Forelimb muscle (tissue), 1 donor: ENCODE results near the gene PDZRN3. TPM values are rescaled to one million over a fixed set of nuclear protein-coding genes. Genes with fewer than 3 reads are reported as not detected.

Experiments
- DNase-seq: peaks from one replicate; pipeline ENCODE4 v3.0.0-alpha.2; 2013; ENCODE audit warnings: low read depth
- polyA plus RNA-seq: library from polyadenylated mRNA; unstranded; fragments of 120-200 nt; gene quantifications from one replicate; pipeline ENCODE4 v1.2.1, GENCODE V29; 2013; ENCODE audit not compliant: insufficient read length

The PDZRN3 gene
- polyA plus RNA-seq, 1 donor = 69.6 TPM

DNA sequence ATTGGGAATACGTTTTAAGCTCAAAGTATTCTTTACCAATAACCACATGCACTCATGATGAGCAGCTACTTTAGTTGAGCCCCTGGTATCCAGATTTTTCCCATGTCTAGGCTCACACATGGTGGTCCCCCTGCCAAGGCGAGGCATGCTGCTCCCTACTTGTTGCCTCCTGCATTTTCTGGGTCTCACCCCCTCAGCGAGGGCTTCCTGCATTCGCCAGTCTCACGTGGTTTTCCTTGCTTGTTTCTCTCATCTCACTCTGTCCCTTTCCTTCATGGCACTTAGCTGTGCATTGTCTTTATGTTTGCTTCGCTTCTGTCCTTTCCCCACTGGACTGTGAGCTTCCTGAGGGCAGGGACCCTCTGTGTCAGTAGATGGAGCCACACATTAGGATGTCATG, 99.2 kb downstream of the PDZRN3 start:
- DNase-seq = no peak

GRCh38 chr3:73523661-73524060, 101.1 kb downstream of the PDZRN3 start:
- DNase-seq = no peak

- no peak for DNase-seq
Observed at GRCh38 chr3:73521734-73522336, 102.9 kb downstream of the PDZRN3 start.

DNA sequence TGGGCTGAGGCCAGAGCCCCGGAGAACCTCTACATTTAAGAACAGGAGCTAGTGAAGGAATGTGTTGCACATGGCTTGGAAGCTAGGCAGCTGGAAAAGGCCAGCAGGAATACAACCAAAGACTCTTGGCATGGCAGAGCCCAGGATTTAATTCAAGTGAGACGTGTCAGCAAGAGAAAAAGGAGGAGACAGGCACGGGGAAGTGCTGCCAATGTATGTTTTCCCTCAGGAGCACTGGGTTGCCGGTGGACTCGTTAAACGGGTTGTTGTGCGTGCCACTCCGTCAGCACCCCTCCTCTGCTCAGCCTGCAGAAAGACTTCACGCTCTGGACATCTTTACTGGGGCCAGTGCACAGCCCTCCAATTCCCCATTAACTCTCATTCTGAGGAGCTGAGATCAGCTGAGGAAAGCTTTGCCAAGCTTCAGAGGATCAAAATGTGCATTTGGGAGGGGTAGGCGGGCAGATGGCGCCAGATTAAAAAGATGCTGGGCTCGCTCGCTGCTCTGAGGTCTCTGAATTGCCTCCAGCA, 103.7 kb downstream of the PDZRN3 start:
- peak; percentile 84 for DNase-seq

DNA sequence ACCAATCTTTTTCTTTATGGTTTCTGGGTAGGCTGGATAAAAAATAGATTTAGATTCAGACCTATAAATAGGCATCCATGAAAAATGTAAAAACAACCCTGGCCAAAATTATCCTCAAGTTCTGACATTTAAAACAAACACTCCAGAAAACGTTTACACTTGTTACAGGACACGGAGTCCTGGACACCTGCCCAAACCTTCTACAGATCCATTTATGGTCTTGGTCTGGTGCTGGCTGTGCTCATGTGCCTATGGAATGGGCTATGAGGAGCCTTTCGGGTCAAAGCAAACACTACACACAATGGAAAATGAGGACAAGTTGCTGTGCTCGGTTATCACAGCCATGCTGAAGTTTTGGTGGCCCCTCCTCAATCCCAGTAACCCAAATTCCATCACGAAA, 108.1 kb downstream of the PDZRN3 start:
- no peak for DNase-seq

- no peak for DNase-seq
Observed at GRCh38 chr3:73513260-73513659, 111.5 kb downstream of the PDZRN3 start.

DNA sequence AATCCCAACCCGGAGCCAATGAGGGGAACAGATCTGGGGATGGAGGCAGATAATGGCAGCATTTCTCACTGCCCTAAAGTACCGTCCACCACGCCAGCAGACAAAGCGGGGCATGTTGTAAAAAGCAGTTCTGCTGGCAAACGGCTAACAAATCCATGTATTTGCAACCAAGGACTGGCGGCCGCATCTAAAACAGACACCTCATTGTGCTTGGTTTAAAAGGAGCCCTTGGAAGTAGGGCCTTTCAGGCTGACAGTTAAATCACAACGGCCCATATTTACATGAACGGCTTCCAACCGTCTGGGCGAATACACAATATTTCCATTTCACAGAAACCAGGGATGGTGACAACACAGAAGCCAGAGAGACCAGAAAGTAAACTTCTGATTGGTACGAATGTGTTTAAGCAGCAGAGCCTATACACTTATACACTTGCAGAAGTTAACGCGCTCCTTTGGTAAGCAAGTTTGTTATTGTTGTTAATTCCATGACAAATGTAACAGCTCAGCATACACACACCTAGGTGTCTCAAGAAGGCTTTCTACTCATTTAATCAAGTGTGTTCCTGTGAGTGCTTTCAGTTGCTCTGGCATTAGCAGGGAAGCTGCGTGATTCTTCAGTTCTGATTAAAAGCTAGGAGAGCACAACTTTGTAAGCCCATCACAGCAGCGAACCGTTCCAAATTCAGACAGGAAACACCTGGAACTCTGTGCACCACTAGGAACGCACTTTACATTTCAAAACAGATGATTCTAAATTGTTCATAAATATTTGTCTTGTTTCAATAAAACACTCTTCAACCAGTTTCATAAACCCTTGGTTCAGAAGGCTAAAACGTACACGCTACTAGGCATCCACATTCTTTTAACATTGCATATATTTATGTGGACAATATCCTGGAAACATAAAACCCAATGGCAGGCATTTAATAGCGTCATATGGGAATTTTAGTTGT, 112.9 kb downstream of the PDZRN3 start:
- DNase-seq = no peak

DNA sequence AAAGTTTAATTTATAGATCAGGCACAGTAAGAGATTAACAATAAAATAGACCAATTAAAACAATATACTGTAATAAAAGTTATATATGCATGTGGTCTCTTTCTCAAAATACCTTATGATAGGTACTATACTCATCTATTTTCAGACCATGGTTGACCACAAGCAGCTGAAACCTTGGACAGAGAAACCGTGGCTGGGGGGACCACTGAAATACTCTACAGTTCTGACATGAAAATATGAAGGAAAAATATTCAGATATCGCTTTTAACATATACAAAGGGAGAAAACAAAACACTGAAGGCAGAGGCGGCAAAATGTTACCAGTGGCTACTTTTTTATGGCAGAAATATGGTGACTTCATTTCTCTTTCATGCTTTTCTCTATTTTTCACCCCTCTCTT, 114.0 kb downstream of the PDZRN3 start:
- no peak for DNase-seq

DNA sequence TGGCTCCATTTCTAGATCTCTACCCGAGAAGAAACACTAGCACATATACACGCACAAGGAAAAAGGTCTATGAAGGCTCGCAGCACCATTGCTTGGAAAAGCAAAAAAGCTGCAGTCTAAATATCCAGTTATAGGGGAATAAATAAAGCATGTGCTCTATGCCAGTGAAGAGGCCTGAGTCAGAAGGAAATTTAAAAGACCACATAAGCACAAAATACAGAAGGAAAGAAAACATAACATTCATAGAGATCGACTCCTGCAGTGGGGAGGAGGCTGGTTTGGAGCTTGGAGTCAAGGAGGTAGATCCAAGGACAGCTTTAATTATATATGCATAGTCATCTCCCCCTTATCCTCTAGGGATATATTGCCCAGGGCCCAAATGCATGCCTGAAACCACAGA, 114.4 kb downstream of the PDZRN3 start:
- no peak for DNase-seq

DNA sequence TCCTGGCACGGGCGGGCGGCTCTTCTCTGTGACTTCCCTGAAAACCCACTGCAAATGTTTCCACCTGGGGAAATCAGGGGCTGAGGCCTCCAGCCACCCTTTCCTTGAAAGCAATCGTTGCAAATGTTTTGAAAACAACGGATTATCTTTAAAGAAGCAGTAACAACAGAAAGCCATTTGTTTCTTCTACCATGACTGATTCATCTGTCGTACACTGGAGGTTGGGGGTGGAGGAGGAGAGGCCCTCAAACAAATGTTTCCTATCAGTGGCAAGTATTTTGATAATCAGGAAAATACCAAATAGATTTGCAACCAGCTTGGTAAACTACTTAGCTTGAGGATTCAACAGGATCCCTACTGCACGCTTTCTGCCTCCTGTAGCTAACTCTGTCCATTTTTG, 114.9 kb downstream of the PDZRN3 start:
- no peak for DNase-seq

DNA sequence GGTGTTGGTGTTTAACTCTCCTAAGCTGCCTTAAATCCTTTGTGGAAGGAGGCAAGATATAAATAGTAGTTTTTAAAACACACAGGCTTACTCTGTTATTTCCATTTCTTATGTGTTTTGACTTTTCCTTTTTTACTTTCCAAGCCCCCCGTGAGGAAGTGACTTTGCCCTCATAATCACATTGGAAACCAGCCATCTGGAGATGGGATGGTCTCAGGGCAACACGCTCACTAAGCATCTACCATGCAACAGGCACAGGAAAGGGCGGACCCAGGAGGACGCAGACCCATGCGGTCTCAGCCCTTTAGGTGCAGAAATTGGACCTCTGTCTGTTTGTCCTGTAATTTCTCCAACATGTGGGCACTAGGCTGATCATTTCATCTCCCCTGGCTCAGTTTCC, 115.7 kb downstream of the PDZRN3 start:
- no peak for DNase-seq

GRCh38 chr3:73508330-73508954, 116.3 kb downstream of the PDZRN3 start:
- DNase-seq = no peak

DNA sequence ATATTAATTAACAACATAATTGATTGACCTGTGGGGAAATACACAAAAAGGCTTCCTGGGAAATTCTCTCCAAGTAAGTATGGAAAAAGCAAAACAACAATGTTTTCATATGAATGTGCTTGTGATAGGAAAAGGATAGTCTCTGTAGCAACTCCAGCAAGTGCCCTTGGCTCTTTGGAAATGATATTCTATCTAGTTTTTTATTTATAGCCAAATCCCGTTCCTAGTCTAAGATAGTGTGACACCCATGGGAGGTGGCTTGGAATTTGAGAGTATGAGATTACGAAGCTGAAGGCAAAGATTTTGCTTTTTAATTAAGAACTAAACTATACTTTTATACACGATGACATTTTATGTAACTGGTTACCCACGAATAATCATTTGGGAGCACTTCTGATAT, 119.9 kb downstream of the PDZRN3 start:
- DNase-seq = no peak

GRCh38 chr3:73504239-73504638, 120.5 kb downstream of the PDZRN3 start:
- no peak for DNase-seq

DNA sequence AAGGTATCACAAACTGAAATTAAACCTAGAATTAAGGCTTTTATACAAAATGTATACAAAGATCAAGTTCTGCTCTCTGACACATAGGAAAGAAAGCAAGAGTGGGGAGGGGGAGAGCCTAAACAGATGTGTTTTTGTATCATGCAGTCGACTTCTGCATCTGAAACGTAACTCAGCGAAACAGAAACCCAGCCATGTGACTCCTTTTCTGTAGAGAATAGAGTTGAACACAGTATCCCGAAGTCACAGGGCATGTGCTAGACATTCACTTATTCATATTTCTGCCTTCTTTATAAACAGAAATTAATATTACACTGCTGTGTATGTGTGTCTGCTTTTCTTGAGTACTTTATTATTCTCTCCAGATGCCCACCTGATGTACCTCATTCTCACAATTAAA, 121.0 kb downstream of the PDZRN3 start:
- DNase-seq = no peak

DNA sequence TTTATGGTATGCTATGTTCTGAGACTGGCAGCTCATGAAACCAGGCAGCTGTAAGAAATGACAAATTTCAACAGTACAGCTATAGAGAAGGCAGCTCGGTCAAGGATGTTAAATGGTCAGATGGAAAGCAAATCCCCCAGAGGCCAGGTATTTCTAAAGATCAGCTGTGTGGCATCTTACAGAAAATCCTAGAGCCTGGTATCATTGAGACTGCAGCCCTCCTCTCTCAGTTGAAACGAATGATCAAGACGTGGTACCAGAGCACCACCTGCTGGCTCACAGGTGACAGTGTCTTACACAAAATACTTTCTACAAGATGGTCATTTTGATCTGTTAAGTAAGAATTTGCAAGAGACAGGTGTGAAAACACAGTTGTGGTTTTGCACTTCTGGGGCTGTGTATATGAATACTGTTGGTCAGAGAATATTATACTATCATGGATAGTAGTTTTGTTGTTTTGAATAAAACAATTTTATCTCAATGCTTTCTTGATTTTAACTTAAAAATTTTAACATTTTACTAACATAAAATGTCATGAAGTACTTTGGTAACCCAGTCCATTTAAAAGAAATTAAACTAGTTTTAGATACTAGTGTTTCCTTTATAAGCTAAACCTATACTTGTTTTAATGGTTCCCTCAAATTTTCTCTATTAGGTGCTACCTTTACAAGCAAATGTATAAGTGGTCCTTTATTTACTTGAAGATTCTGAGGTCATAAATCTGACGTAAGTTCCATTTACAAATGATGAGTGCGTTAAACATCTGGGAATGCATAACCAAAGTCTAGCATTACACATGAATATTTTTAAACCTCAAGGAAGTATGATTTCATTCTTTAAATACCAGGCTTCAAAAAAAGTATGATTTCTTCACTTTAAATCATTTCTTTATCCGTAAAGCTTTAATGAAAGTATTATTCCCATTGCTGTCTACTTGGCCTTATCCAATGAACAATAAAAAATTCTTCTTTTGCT, 121.8 kb downstream of the PDZRN3 start:
- no peak for DNase-seq

DNA sequence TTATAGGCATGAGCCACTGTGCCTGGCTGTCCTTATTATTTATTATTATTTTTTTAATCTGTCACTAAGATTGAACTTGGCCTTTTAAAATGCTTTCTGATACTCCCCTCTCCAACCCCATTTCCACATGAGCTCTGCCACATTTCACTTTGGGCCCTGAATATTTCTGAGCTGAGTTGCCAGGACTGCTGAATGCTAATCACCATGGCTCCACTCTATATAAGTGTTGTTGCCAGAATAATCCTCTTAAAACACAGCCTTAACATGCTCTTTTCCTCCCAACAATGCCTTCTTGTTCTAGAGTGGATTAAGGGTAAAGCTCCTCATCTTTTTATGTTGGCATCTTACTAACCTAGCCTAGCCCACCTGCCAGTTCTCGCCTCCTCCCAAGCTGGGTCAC, 124.4 kb downstream of the PDZRN3 start:
- DNase-seq = no peak

DNA sequence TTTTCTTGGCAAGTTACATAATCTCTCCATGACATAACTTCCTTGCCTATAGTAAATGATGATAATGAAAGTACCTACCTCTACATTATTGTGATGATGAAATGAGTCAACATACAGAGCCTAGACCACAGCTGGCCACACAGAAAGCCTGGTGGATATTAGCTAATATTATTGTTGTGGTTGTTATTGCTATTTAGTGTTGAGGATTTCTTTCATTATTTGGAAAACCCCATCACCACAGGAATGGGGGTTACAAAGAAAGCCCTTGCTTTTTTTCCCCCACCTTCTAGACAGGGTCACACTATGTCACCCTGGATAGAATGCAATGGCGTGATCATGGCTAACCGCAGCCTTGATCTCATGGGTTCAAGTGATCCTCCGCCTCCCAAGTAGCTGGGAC, 125.0 kb downstream of the PDZRN3 start:
- DNase-seq = no peak

- DNase-seq = no peak
Observed at GRCh38 chr3:73498764-73499622, 125.7 kb downstream of the PDZRN3 start.

DNA sequence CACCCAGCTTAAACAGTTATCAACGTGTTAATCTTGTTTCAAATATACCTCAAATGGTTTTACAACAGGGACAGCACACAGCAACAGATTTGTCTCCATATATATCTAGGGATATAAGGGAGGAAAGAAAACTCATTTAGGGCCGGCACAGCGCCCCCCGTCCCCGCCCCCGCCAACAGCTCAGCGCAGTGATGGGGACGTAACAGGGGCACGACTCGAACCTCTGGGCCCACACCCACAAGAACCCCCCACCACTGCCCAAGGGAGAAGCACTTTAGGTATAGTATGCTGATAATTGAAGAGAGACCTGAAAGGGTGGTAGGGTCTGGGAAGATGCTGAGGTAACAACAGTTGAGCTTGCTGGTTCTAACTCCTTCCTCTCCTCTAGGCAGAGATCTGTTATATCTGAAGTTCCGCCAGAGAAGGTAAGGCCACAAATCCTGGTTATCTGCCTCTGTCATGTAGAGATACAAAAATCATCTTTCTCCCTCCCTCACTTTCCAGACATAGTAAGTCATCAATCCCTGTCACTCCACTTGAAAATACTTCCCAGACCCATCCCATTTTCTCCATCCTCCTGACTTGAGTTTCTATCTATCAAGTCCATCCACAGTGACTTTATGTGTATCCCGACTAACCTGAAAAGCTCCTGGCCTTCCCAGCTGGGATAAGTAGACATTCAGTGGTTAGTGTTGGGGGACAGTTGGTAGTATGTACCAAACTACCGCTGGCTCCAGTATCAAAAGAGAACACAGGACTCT, 126.9 kb downstream of the PDZRN3 start:
- DNase-seq = no peak
